Gastroesophageal sphincter (tissue), 4 donors: ENCODE measurements around the gene KCNMB2. TPM values are rescaled to one million over a fixed set of nuclear protein-coding genes. Genes with fewer than 3 reads are reported as not detected.

ENCODE experiments used
- ATAC-seq: fragments of 150-250 bp; one replicate; pipeline ENCODE4 v1.9.1; 2016; ENCODE audit warnings: mild to moderate bottlenecking, moderate library complexity
- H3K27ac ChIP-seq, 4 donors: fragments of 200-600 bp; sonication (generic) in 3 of 4; 1 replicate in 3 of 4; 2 replicates in 1 of 4; pipeline ENCODE4 v1.5.1; 2016 to 2019
- H3K27me3 ChIP-seq: fragments of 200-600 bp; sonication (generic); one replicate; pipeline ENCODE4 v1.5.1; 2019
- H3K36me3 ChIP-seq, 2 donors: fragments of 200-600 bp; sonication (generic); one replicate each; pipeline ENCODE4 v1.5.1; 2019; ENCODE audit warnings: control low read depth in 1 of 2
- H3K4me1 ChIP-seq, 3 donors: fragments of 200-600 bp; sonication (generic); 1 replicate in 2 of 3; 2 replicates in 1 of 3; pipeline ENCODE4 v1.5.1; 2016 to 2019; ENCODE audit warnings: control low read depth in 2 of 3
- H3K4me3 ChIP-seq, 2 donors: fragments of 200-600 bp; sonication (generic); one replicate each; pipeline ENCODE4 v1.5.1; 2019; ENCODE audit warnings: mild to moderate bottlenecking in 1 of 2, moderate library complexity in 1 of 2
- H3K9me3 ChIP-seq, 3 donors: fragments of 200-600 bp; sonication (generic); one replicate each; pipeline ENCODE4 v1.5.1; 2017 to 2019; ENCODE audit warnings: control low read depth in 2 of 3
- CTCF ChIP-seq, 4 experiments: fragments of 200-600 bp in 2 of 4; fragments of 450-650 bp in 2 of 4; sonication (generic) in 1 of 4; IDR thresholded peaks; one replicate each; pipeline ENCODE4 v1.5.1; 2017 to 2019; ENCODE audit warnings: antibody characterized with exemption in 4 of 4, mild to moderate bottlenecking in 2 of 4, moderate library complexity in 2 of 4
- EP300 ChIP-seq: sonication (generic); formaldehyde crosslinking; IDR thresholded peaks from one replicate; pipeline ENCODE4 v1.6.1; 2017; ENCODE audit warnings: antibody characterized with exemption, mild to moderate bottlenecking
- POLR2A ChIP-seq, 2 donors: fragments of 450-650 bp; IDR thresholded peaks; one replicate each; pipeline ENCODE4 v1.6.1; 2017; ENCODE audit warnings: antibody characterized with exemption in 2 of 2, mild to moderate bottlenecking in 2 of 2, moderate library complexity in 1 of 2
- POLR2AphosphoS5 ChIP-seq: sonication (generic); formaldehyde crosslinking; IDR thresholded peaks from one replicate; pipeline ENCODE4 v1.6.1; 2017; ENCODE audit warnings: antibody characterized with exemption
- WGBS, 2 donors: methylation state at CpG; one replicate each; pipeline ENCODE4 v1.1.5; 2018; ENCODE audit warnings: low coverage in 1 of 2; 5-methylcytosine and 5-hydroxymethylcytosine counted together
- total RNA-seq, 4 donors: library from RNA; depleted of rRNA; stranded (reverse); fragments of >200 nt; gene quantifications; one replicate each; pipeline ENCODE4 v1.1.0, GENCODE V29; 2016

The KCNMB2 gene
- total RNA-seq, 4 donors from 2014 or later, result 1.3 TPM; not detected in 3

GRCh38 chr3:178519701-178520100, 16.5 kb upstream of the KCNMB2 start:
- H3K4me1 ChIP-seq, result no peaks in the 10 kb centered on the region
- WGBS, 2 donors, result 94 to 95% methylated on average over 3 of the region's 3 CpGs
- no peaks in the 10 kb centered on the region for H3K27me3 ChIP-seq
- ATAC-seq, result no peak
- no peaks in the 10 kb centered on the region for H3K9me3 ChIP-seq
- TF ChIP-seq POLR2A (IDR thresholded peaks at IDR 0.05) (no peak), EP300 (no peak), POLR2AphosphoS5 (no peak), CTCF (IDR thresholded peaks at IDR 0.05) (no peak)
- no peak overlapping the region for H3K4me3 ChIP-seq
- H3K27ac ChIP-seq, result no peak overlapping the region
- no peaks in the 10 kb centered on the region for H3K36me3 ChIP-seq

- 79 to 88% methylated on average over 2 of the region's 2 CpGs for WGBS, 2 donors
- Histone ChIP-seq H3K27ac (no peak overlapping the region), H3K4me1 (no peaks in the 10 kb centered on the region), H3K36me3 (no peaks in the 10 kb centered on the region), H3K4me3 (no peak overlapping the region), H3K27me3 (no peaks in the 10 kb centered on the region), H3K9me3 (no peaks in the 10 kb centered on the region)
- no peak for ATAC-seq
- TF ChIP-seq CTCF (IDR thresholded peaks at IDR 0.05), result no peak
Measured at GRCh38 chr3:178520451-178520850, 15.8 kb upstream of the KCNMB2 start.

- 68 to 79% methylated on average over 5 of the region's 5 CpGs for WGBS, 2 donors
- H3K4me1 ChIP-seq, result no peaks in the 10 kb centered on the region
- TF ChIP-seq POLR2A (IDR thresholded peaks at IDR 0.05), result no peak
- TF ChIP-seq EP300, result no peak
- no peak for TF ChIP-seq POLR2AphosphoS5
- TF ChIP-seq CTCF (IDR thresholded peaks at IDR 0.05), result no peak
- no peaks in the 10 kb centered on the region for H3K27me3 ChIP-seq
- H3K4me3 ChIP-seq, result no peak overlapping the region
- no peak for ATAC-seq
- no peaks in the 10 kb centered on the region for H3K36me3 ChIP-seq
- no peak overlapping the region for H3K27ac ChIP-seq
- no peaks in the 10 kb centered on the region for H3K9me3 ChIP-seq
Measured at GRCh38 chr3:178522200-178523052, 13.8 kb upstream of the KCNMB2 start.

GRCh38 chr3:178525251-178525650, 11.0 kb upstream of the KCNMB2 start:
- Histone ChIP-seq H3K4me1 (no peaks in the 10 kb centered on the region), H3K27me3 (no peaks in the 10 kb centered on the region), H3K4me3 (no peak overlapping the region), H3K27ac (no peak overlapping the region), H3K9me3 (no peaks in the 10 kb centered on the region), H3K36me3 (no peaks in the 10 kb centered on the region)
- TF ChIP-seq EP300, result no peak
- 37 to 38% methylated on average over 3 of the region's 3 CpGs for WGBS, 2 donors
- no peak for ATAC-seq

GRCh38 chr3:178526291-178526690, 9.9 kb upstream of the KCNMB2 start:
- ATAC-seq, result no peak
- WGBS, 2 donors, result 68 to 81% methylated on average over 2 to 3 of the region's 3 CpGs

More at GRCh38 chr3:178526291-178526690, 9.9 kb upstream of the KCNMB2 start:
- Histone ChIP-seq H3K27me3 (no peaks in the 10 kb centered on the region), H3K4me3 (no peak overlapping the region), H3K4me1 (no peaks in the 10 kb centered on the region), H3K9me3 (no peaks in the 10 kb centered on the region), H3K27ac (no peak overlapping the region), H3K36me3 (no peaks in the 10 kb centered on the region)
- no peak for TF ChIP-seq EP300
- TF ChIP-seq CTCF (IDR thresholded peaks at IDR 0.05), result no peak
- no peak for TF ChIP-seq POLR2AphosphoS5
- no peak for TF ChIP-seq POLR2A (IDR thresholded peaks at IDR 0.05)
